CD4-positive, alpha-beta T cell (primary cell): ENCODE data around the gene COL10A1. TPM values are rescaled to one million over a fixed set of nuclear protein-coding genes. Genes with fewer than 3 reads are reported as not detected.
A peak's percentile ranks its signal among the peaks of the same experiment; 100 is the strongest.

Experiments used
- ATAC-seq: fragments of 200-7000 bp; cut with Tn5 transposase; one replicate; pipeline ENCODE4 v1.10.0; 2022; ENCODE audit warnings: mild to moderate bottlenecking; ENCODE audit not compliant: poor library complexity
- CTCF ChIA-PET: fragments of 350-600 bp; sonication (Branson Sonifier 250); formaldehyde crosslinking; loops from one replicate; lab custom pipeline; 2021; ENCODE audit warnings: antibody characterized with exemption, inconsistent platforms; lab: Charles Lee
- POLR2A ChIA-PET: fragments of 350-600 bp; sonication (Branson Sonifier 250); formaldehyde crosslinking; loops from one replicate; lab custom pipeline; 2021; ENCODE audit warnings: antibody characterized with exemption, inconsistent platforms; lab: Charles Lee
- DNase-seq, 14 experiments: peaks; one replicate each; pipeline ENCODE4 v3.0.0-alpha.2; 2013 to 2020; ENCODE audit warnings: mixed read lengths in 2 of 14
- H3K27ac ChIP-seq, 2 donors: one replicate each; pipeline versions ENCODE4 v1.5.1 to v1.7.0; 2013; ENCODE audit warnings: low read length in 2 of 2, low read depth in 1 of 2, mild to moderate bottlenecking in 1 of 2
- H3K27me3 ChIP-seq, 2 experiments: 1 replicate in 1 of 2; 2 replicates in 1 of 2; pipeline versions ENCODE4 v1.6.1 to v1.7.0; 2013; ENCODE audit warnings: low read length in 2 of 2, control low read depth in 1 of 2, mild to moderate bottlenecking in 1 of 2, moderate library complexity in 1 of 2; ENCODE audit not compliant: insufficient read depth in 2 of 2, control insufficient read depth in 1 of 2
- H3K36me3 ChIP-seq: one replicate; pipeline ENCODE4 v1.6.1; 2013; ENCODE audit warnings: low read length, control low read depth; ENCODE audit not compliant: insufficient read depth
- H3K4me1 ChIP-seq: one replicate; pipeline ENCODE4 v1.6.1; 2013; ENCODE audit warnings: low read length, control low read depth; ENCODE audit not compliant: insufficient read depth
- H3K4me3 ChIP-seq: one replicate; pipeline ENCODE4 v1.5.1; 2013; ENCODE audit warnings: mild to moderate bottlenecking, low read length, moderate library complexity
- H3K9me3 ChIP-seq, 2 experiments: 1 replicate in 1 of 2; 2 replicates in 1 of 2; pipeline versions ENCODE4 v1.6.1 to v1.7.0; 2013; ENCODE audit warnings: low read length in 2 of 2, mild to moderate bottlenecking in 2 of 2, control low read depth in 1 of 2, moderate library complexity in 1 of 2; ENCODE audit not compliant: control insufficient read depth in 1 of 2, insufficient read depth in 1 of 2
- H3K27ac Mint-ChIP-seq: one replicate; pipeline ENCODE4 v1.8.0; 2020; ENCODE audit warnings: mixed read lengths
- H3K27me3 Mint-ChIP-seq: one replicate; pipeline ENCODE4 v1.8.0; 2021; ENCODE audit warnings: mixed read lengths
- H3K36me3 Mint-ChIP-seq: one replicate; pipeline ENCODE4 v1.8.0; 2021; ENCODE audit warnings: low read depth, mixed read lengths
- H3K4me1 Mint-ChIP-seq: one replicate; pipeline ENCODE4 v1.8.0; 2021; ENCODE audit warnings: low read depth, mixed read lengths
- H3K4me3 Mint-ChIP-seq: one replicate; pipeline ENCODE4 v1.8.0; 2020; ENCODE audit warnings: mild to moderate bottlenecking, mixed read lengths
- H3K9me3 Mint-ChIP-seq: one replicate; pipeline ENCODE4 v1.8.0; 2020; ENCODE audit warnings: mixed read lengths
- intact Hi-C, 2 experiments: fragments of 100-400 bp; cut with DNase I in 1 of 2; cut with micrococcal nuclease in 1 of 2; formaldehyde crosslinking; loops; one replicate each; pipeline versions ENCODE4 v1.15.1 to v1.9.0; 2023 to 2025; cut with DNase I, micrococcal nuclease
- total RNA-seq, 174 experiments: library from RNA in 2 of 174; stranded (reverse) in 2 of 174; gene quantifications; one replicate each; pipeline ENCODE4 v1.2.3 and lab custom pipeline; 2021 to 2026
- TF ChIP-seq, protein P1 (sequence below): fragments of 200-600 bp; IDR thresholded peaks from one replicate; pipeline ENCODE4 v1.8.0; 2022; ENCODE audit warnings: antibody characterized with exemption, mild to moderate bottlenecking

COL10A1 gene
- total RNA-seq, 2 experiments from 2014 or later, result not detected

DNA sequence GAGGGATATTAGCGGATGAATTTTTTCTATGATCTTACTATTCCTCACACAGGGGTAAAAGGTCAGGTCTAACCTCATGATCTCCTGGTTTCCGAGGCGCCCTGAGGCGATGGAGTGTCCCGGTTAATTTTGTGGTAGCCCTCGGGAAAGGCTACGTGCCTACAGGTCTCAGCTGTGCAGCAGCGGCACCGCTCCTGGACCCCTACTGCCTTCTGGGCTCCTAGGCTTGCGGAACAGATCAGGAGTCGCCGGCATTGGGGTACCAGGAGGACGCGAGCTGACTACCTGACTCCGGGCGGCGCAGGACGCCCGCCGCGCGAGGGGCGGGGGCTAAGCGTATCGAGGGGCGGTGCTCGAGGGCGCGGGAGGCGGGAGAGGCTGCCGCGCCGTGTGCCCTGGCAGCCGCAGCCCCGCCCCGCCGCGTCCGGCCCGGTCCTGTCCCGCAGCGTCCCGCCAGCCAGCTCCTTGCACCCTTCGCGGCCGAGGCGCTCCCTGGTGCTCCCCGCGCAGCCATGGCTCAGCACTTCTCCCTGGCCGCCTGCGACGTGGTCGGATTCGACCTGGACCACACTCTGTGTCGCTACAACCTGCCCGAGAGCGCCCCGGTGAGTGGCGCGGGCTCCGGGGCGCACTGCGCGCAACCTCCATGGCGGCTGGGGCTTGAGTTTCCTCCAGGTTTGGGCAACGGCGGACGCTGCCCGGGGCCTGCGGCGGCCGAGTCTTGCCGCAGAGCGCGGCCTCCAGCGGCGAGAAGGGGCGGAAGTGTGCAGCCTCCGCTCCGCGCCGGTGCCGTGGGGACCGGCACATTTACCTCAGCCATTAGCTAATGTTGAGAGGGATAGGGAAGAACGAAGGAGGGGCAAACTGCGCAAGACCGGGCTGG, 25.3 kb downstream of the COL10A1 start, which contains the start of gene NT5DC1:
NT5DC1 (plus strand) TSS at position 435 of the 883 bp plus-strand sequence; CDS start at position 513, 78 bp downstream.
- peak within 1 kb of the TSS; percentile 69 to 75 for H3K27ac ChIP-seq
- peak; percentile 65 to 92 (median 82) for DNase-seq
- CTCF ChIA-PET, result interaction anchor here (1.2 to 1.9 kb wide), 5 partner anchors 9 to 471 kb away, joined by 3 to 11 read pairs (median 5); partner anchors contain the start of gene RWDD1
- ATAC-seq, result peak; percentile 92
- Mint-ChIP-seq H3K27ac (peak within 1 kb of the TSS; percentile 80), H3K9me3 (peaks cover 3% of the 10 kb centered on the region), H3K4me3 (peak within 1 kb of the TSS; percentile 99), H3K4me1 (peaks cover 58% of the 10 kb centered on the region), H3K36me3 (peaks cover 21% of the 10 kb centered on the region), H3K27me3 (no peaks in the 10 kb centered on the region)
- H3K9me3 ChIP-seq, result peaks cover 0 to 7% of the 10 kb centered on the region in 2 experiments
- peaks cover 26% of the 10 kb centered on the region for H3K4me1 ChIP-seq
- H3K27me3 ChIP-seq, result no peaks in the 10 kb centered on the region
- H3K36me3 ChIP-seq, result peaks cover 4% of the 10 kb centered on the region
- TF ChIP-seq, protein P1, sequence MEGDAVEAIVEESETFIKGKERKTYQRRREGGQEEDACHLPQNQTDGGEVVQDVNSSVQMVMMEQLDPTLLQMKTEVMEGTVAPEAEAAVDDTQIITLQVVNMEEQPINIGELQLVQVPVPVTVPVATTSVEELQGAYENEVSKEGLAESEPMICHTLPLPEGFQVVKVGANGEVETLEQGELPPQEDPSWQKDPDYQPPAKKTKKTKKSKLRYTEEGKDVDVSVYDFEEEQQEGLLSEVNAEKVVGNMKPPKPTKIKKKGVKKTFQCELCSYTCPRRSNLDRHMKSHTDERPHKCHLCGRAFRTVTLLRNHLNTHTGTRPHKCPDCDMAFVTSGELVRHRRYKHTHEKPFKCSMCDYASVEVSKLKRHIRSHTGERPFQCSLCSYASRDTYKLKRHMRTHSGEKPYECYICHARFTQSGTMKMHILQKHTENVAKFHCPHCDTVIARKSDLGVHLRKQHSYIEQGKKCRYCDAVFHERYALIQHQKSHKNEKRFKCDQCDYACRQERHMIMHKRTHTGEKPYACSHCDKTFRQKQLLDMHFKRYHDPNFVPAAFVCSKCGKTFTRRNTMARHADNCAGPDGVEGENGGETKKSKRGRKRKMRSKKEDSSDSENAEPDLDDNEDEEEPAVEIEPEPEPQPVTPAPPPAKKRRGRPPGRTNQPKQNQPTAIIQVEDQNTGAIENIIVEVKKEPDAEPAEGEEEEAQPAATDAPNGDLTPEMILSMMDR, result peak; percentile 52
- POLR2A ChIA-PET, result interaction anchor here (0.6 to 2.6 kb wide), 15 partner anchors 12 to 1502 kb away, joined by 3 to 27 read pairs (median 3); partner anchors contain the start of genes GOPC, KPNA5, RWDD1 and TSPYL1
- peak within 1 kb of the TSS; percentile 67 for H3K4me3 ChIP-seq
- intact Hi-C loops, result loop anchor here in 1 of 2 experiments (5.0 to 10.0 kb wide), 3 partner anchors 472 to 1574 kb away; partner anchors contain the start of genes KPNA5, NUS1 and RWDD1

DNA sequence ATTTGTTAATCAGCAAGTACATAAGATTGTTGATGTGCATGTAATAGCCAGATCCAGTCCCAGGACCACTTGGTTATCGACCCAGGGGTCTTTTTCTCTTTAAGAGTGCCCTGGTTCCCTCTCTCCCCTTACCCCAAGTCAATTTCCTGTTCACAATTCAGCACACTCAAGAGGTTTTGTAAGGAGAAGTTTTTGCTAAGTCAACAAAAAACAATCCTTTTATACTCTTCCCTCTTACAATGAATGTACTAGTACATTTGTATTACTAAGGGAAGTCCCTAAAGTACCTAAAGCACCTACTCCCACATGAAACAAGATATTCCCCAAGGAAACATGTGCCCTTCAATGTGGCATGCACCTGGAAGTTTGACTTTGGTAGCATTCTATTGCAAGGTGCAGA, 26.9 kb downstream of the COL10A1 start:
- intact Hi-C loops, result no loop called here
- no peaks in the 10 kb centered on the region for H3K27me3 Mint-ChIP-seq
- peaks cover 3% of the 10 kb centered on the region for H3K9me3 Mint-ChIP-seq

More for the DNA sequence above, 26.9 kb downstream of the COL10A1 start:
- Histone ChIP-seq H3K9me3 (peaks cover 0 to 9% of the 10 kb centered on the region in 2 experiments), H3K27ac (no peak overlapping the region), H3K4me1 (peaks cover 23% of the 10 kb centered on the region), H3K27me3 (no peaks in the 10 kb centered on the region), H3K4me3 (no peak overlapping the region), H3K36me3 (peaks cover 4% of the 10 kb centered on the region)
- ATAC-seq (no peak), DNase-seq (no peak)
- Mint-ChIP-seq H3K36me3 (peaks cover 6% of the 10 kb centered on the region), H3K27ac (no peak overlapping the region), H3K4me3 (peak overlapping the region; percentile 63), H3K4me1 (peaks cover 42% of the 10 kb centered on the region)
- ChIA-PET POLR2A (no interaction called here), CTCF (no interaction called here)
- TF ChIP-seq, protein P1, result no peak
